GM19468 (cell line): ENCODE measurements around the gene CD3E.
"Not testable (repeated sequence)": the region's sequence is repeated elsewhere in the genome, so short reads cannot be mapped to it uniquely, and the experiment has no call there.

Source experiments
- ATAC-seq: cut with Tn5 transposase; IDR thresholded peaks from one replicate; pipeline ENCODE4 v1.9.1; 2021; ENCODE audit warnings: mild to moderate bottlenecking, moderate library complexity, moderate number of reproducible peaks; ENCODE audit not compliant: unreplicated experiment; ENCODE audit errors: extremely low read depth

Gene CD3E

DNA sequence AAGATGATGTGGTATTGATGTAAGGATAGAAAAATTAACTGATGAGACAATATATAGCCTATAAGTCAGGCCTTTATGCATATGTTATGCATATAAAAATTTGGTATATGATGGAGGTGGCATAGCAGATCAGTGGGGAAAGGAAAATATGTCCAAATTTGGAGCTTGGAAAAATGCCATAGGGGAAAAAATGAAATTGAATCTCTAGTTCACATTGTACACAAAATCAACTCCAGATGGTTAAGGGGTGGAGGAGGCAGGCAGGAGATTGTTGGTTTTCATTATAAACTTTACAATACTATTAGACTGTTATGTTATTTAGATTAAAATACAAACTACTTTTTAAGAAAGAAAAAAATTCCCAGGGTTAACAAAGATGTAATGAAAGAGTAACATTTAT lies 15.1 kb upstream of the CD3E start:
- no peak for ATAC-seq

DNA sequence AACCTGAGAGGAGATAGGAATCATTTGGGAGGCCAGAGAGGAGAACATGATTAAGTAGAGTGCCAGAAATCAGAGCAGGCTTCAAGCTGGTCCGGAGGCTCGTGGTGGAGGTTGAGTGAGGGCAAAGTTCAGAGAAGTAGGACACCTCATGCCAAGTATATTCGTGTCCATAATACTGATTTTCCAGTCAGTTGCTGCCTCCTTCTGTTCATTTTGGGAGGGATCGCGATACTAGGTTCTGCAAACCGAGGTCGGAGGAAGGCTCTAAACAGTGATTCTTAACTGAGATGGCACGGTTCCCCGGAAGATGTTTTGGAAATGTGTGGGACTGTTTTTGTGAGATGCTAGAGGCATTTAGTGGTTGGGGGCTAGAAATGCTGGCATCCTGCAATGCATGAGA lies 13.6 kb upstream of the CD3E start:
- no peak for ATAC-seq

GRCh38 chr11:118291477-118292135 lies 12.9 kb upstream of the CD3E start:
- no peak for ATAC-seq

- ATAC-seq = no peak
These were observed 10.5 kb upstream of the CD3E start for GRCh38 chr11:118294053-118294452.

DNA sequence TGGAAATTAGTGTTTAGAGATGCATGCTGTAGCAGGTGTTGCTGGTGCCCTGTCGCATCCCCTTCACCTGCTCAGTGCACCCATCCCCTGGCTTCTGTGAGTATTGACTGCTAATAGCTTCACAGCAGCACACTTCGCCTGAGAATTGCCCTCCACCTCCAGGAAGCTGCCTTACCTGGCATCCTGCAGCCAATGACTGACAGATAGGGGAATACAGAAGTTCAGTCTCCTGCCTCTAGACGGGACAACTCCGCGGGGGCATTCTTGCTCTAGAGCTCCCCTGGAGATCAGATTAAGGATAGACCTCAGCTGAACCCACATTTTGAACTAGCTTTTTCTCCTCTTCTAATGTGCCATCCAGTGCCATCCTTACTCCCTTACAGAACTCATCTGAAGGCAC lies 9.3 kb upstream of the CD3E start:
- ATAC-seq = no peak

DNA sequence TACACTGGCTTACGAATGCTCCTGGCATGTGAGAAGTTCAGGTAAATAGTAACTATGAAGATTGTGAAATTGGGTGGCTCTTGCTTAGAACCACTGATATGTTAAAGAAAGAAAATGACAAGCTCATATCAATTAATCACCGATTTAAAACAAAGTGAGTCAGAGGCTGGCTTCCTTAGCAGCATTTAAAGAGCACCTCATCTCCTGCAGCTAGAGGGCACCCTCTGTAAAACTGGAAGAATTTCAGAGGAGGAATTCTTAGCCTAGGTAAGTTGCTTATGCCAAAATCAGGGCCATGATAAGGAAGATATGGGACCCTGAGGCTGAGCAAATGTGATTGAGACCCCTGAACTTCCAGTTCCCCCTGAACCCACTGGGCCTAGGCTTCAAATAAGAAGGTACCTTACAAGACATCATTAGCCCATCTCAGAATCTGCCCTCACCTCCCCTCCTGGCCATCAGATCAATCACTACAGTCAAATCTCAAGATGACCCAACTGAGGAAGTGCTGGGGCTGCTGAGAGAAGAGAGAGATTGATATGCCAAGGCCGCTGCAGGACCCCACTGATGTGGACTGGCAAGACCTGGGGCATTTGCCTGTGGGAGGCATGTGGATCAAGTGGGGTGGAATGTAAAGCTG lies 8.6 kb upstream of the CD3E start:
- no peak for ATAC-seq

- ATAC-seq = no peak
These were observed 2.8 kb upstream of the CD3E start for GRCh38 chr11:118301600-118302195.

GRCh38 chr11:118304227-118304567 lies 333 bp upstream of the CD3E start:
- ATAC-seq = no peak

- no peak for ATAC-seq
These were observed 1.2 kb downstream of the CD3E start for GRCh38 chr11:118305726-118306125.

GRCh38 chr11:118306556-118306955 lies 2.0 kb downstream of the CD3E start:
- no peak for ATAC-seq

DNA sequence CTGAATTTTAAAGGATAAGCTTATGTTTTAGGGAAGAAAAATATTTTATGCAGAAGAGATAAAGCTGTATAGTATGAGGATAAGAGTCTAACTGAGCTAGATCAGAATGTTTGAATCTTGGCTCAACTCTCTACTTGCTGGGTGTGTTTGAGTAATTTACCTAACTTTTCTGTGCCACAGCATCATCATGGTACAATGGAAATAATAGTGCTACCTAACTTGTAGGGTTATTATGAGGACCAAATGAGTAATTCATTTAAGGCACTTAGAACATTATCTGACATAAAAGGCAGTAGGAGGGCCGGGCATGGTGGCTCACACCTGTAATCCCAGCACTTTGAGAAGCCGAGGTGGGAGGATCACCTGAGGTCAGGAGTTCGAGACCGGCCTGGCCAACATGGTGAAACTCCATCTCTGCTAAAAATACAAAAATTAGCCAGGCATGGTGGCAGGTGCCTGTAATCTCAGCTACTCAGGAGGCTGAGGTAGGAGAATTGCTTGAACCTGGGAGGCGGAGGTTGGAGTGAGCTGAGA lies 4.5 kb downstream of the CD3E start:
- not testable (repeated sequence) for ATAC-seq

DNA sequence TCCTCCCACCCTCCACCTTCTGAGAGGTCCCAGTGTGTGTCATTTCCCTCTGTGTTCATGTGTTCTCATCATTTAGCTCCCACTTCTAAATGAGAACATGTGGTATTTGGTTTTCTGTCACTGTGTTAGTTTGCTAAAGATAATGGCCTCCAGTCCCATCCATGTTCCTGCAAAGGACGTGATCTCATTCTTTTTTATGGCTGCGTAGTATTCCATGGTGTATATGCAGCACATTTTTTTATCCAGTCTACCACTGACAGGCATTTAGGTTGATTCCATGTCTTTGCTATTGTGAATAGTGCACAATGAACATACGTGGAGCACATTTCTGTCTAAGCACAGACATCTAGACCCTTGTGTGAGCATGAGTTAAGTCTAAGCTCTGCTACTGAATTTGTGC lies 5.7 kb downstream of the CD3E start:
- no peak for ATAC-seq

GRCh38 chr11:118310781-118311485 lies 6.4 kb downstream of the CD3E start:
- ATAC-seq = no peak

DNA sequence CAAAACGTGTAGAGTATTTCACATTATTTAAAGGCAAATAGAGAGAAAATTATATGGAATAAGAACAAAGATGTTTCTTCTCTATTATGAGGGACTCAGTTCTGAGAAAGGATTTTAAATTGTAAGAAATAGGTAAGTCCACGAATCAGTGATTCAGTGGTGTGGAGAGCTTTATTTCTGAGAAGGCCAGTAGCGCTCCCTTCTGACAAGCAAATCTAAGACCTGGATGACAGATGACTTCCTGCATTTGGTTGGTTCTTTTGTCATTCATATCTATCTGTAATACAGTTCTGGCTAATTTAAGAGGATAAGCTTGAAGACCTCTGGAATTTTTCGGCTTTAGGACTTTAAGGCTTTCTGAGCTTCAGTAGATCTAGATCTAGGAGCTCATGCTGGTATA lies 7.0 kb downstream of the CD3E start:
- no peak for ATAC-seq

- no peak for ATAC-seq
These were observed 7.8 kb downstream of the CD3E start for GRCh38 chr11:118312328-118312727.

- ATAC-seq = no peak
These were observed 8.7 kb downstream of the CD3E start for GRCh38 chr11:118313242-118313641.

- no peak for ATAC-seq
These were observed 10.5 kb downstream of the CD3E start for GRCh38 chr11:118314988-118315411.

DNA sequence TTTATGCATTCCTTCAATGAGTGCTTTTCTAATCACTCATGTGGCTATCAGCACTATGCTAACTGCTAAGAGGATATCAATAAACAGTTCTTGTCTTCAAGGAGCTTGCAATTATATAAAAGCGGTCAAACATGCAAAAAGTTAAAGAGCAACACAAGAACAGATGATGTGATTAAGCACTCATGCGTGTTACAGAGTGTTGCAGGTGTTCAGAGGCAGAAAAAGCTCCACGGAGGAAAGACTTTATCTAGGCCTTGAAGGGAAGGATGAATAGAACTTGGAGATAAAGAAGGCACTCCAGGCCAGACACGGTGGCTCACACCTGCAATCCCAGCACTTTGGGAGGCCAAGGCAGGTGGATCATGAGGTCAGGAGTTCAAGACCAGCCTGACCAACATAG lies 13.6 kb downstream of the CD3E start:
- no peak for ATAC-seq

GRCh38 chr11:118318581-118319336 lies 14.2 kb downstream of the CD3E start:
- no peak for ATAC-seq

DNA sequence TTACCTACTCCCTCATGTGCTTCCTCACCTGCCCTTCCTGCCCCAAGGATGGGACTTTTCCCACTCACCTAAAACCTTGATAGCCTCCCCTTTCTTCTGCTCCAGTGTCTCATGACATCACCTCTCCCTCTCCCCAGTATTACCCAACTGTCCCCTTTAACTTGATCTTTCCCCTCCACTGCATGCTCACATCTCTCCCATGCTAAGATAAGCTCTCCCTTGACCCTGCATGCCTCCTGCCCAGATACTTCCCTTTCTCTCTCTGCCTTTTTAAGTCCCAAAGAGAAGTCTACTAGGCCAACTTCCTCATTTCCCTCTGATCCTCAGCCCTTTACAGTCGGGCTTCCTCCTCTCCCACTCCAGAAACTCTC lies 14.8 kb downstream of the CD3E start:
- no peak for ATAC-seq
